A549 (cell line): ENCODE measurements around the gene ANKS1B. TPM values are rescaled to one million over a fixed set of nuclear protein-coding genes. Genes with fewer than 3 reads are reported as not detected.

Experiments used
- ATAC-seq, 2 experiments: fragments of 200-7000 bp in 1 of 2; fragments of >200 bp in 1 of 2; cut with Nextera tagmentation in 1 of 2; cut with Tn5 transposase in 1 of 2; 3 replicates each; pipeline versions ENCODE4 v1.8.0 to v1.9.1; 2018 to 2020; ENCODE audit warnings: mild to moderate bottlenecking in 1 of 2, moderate library complexity in 1 of 2
- CTCF ChIA-PET: fragments of 300-600 bp; sonication (Branson Sonifier 250); formaldehyde crosslinking; extraction: SDS; loops from one replicate; lab custom pipeline; 2021; ENCODE audit warnings: antibody characterized with exemption, inconsistent platforms; lab: Yijun Ruan, JAX
- POLR2A ChIA-PET: fragments of 350-600 bp; formaldehyde crosslinking; extraction: SDS; loops from one replicate; lab custom pipeline; 2021; ENCODE audit warnings: antibody characterized with exemption, inconsistent platforms; lab: Yijun Ruan, JAX
- DNase-seq, 2 experiments: peaks; one replicate each; pipeline versions ENCODE4 v3.0.0 to v3.0.0-alpha.2; 2011 to 2016; ENCODE audit warnings: low read depth in 1 of 2, low spot score in 1 of 2
- FAIRE-seq: peaks from 2 replicates; lab custom pipeline; 2011; peaks lifted over from hg19 to GRCh38; lab: Jason Lieb, UNC
- H3K27ac ChIP-seq, 2 experiments: fragments of >200 bp; sonication (Bioruptor Twin); formaldehyde crosslinking; 3 replicates each; pipeline ENCODE4 v1.5.1; 2016 to 2017
- H3K4me1 ChIP-seq: fragments of >200 bp; sonication (Bioruptor Twin); formaldehyde crosslinking; 3 replicates; pipeline ENCODE4 v1.6.1; 2016
- H3K4me2 ChIP-seq: fragments of >200 bp; sonication (Bioruptor Twin); formaldehyde crosslinking; 3 replicates; pipeline ENCODE4 v1.6.1; 2016
- H3K4me3 ChIP-seq: fragments of >200 bp; sonication (Bioruptor Twin); formaldehyde crosslinking; 3 replicates; pipeline ENCODE4 v1.5.1; 2016
- H3K9me3 ChIP-seq: fragments of >200 bp; sonication (Bioruptor Twin); formaldehyde crosslinking; 3 replicates; pipeline ENCODE4 v1.6.1; 2016
- CBX8 ChIP-seq: fragments of 200-600 bp; sonication (generic); IDR thresholded peaks from 2 replicates; pipeline ENCODE4 v1.6.1; 2016
- CEBPB ChIP-seq, 2 experiments: fragments of >200 bp in 1 of 2; sonication (Bioruptor Twin) in 1 of 2; formaldehyde crosslinking in 1 of 2; IDR thresholded peaks; 2 replicates each; pipeline ENCODE4 v1.6.1; 2012 to 2016
- EHMT2 ChIP-seq: fragments of 200-600 bp; sonication (generic); IDR thresholded peaks from 2 replicates; pipeline ENCODE4 v1.6.1; 2016; ENCODE audit warnings: antibody characterized with exemption, low read depth, mild to moderate bottlenecking, moderate library complexity
- ELK1 ChIP-seq: fragments of 150-350 bp; IDR thresholded peaks from 2 replicates; pipeline ENCODE4 v1.6.1; 2014; ENCODE audit warnings: low read depth, mild to moderate bottlenecking, low read length
- ESRRA ChIP-seq: fragments of 150-350 bp; IDR thresholded peaks from 2 replicates; pipeline ENCODE4 v1.6.1; 2014; ENCODE audit warnings: mild to moderate bottlenecking, low read length, borderline replicate concordance
- FOSB ChIP-seq: fragments of 250-450 bp; sonication (Bioruptor Pico); IDR thresholded peaks from 2 replicates; pipeline ENCODE4 v1.5.0; 2020; ENCODE audit warnings: mild to moderate bottlenecking, moderate library complexity
- HEYL ChIP-seq: fragments of 250-450 bp; sonication (Bioruptor Pico); IDR thresholded peaks from 2 replicates; pipeline ENCODE4 v1.8.0; 2021; ENCODE audit warnings: mild to moderate bottlenecking, moderate library complexity
- HOXB13 ChIP-seq: fragments of 250-450 bp; sonication (Bioruptor Pico); IDR thresholded peaks from 2 replicates; pipeline ENCODE4 v1.5.0; 2020; ENCODE audit warnings: low read depth, mild to moderate bottlenecking, moderate library complexity
- JUNB ChIP-seq: fragments of >200 bp; sonication (Bioruptor Twin); formaldehyde crosslinking; IDR thresholded peaks from 2 replicates; pipeline ENCODE4 v1.6.1; 2016
- MAZ ChIP-seq: fragments of 150-350 bp; IDR thresholded peaks from 2 replicates; pipeline ENCODE4 v1.6.1; 2014; ENCODE audit warnings: antibody characterized with exemption, low read depth, low read length, borderline replicate concordance
- MYC ChIP-seq: IDR thresholded peaks from 2 replicates; pipeline ENCODE4 v1.6.1; 2012; ENCODE audit warnings: mild to moderate bottlenecking, inconsistent platforms, low read length, improper control_type of control experiment, borderline replicate concordance
- NFE2L2 ChIP-seq: fragments of 150-350 bp; conservative IDR thresholded peaks from 2 replicates; pipeline ENCODE4 v1.6.1; 2014; ENCODE audit warnings: low read length
- NR3C1 ChIP-seq: fragments of >200 bp; sonication (Bioruptor Twin); formaldehyde crosslinking; IDR thresholded peaks from 3 replicates; pipeline ENCODE4 v1.6.1; 2017
- PHF8 ChIP-seq: fragments of 200-600 bp; sonication (generic); IDR thresholded peaks from 2 replicates; pipeline ENCODE4 v1.6.1; 2016; ENCODE audit warnings: low read depth, mild to moderate bottlenecking, antibody characterized with exemption, moderate library complexity, borderline replicate concordance
- POLR2A ChIP-seq: IDR thresholded peaks from 2 replicates; pipeline ENCODE4 v1.6.1; 2012; ENCODE audit warnings: mild to moderate bottlenecking, low read length
- POLR2AphosphoS2 ChIP-seq: conservative IDR thresholded peaks from 2 replicates; pipeline ENCODE4 v1.6.1; 2012; ENCODE audit warnings: low read length, improper control_type of control experiment, inconsistent platforms
- RARB ChIP-seq: fragments of 250-450 bp; sonication (Bioruptor Pico); IDR thresholded peaks from 2 replicates; pipeline ENCODE4 v1.8.0; 2021; ENCODE audit warnings: mild to moderate bottlenecking, moderate library complexity
- RCOR1 ChIP-seq: fragments of 150-350 bp; IDR thresholded peaks from 2 replicates; pipeline ENCODE4 v1.6.1; 2014; ENCODE audit warnings: antibody characterized with exemption, low read length, low read depth
- REST ChIP-seq: fragments of 200-600 bp; sonication (generic); IDR thresholded peaks from 2 replicates; pipeline ENCODE4 v1.6.1; 2016; ENCODE audit warnings: antibody characterized with exemption, mild to moderate bottlenecking, moderate library complexity
- RFX5 ChIP-seq: fragments of 450-650 bp; IDR thresholded peaks from 2 replicates; pipeline ENCODE4 v1.7.1; 2014; ENCODE audit warnings: antibody characterized with exemption, mild to moderate bottlenecking, moderate library complexity
- SMC3 ChIP-seq: fragments of >200 bp; sonication (Bioruptor Twin); formaldehyde crosslinking; IDR thresholded peaks from 3 replicates; pipeline ENCODE4 v1.6.1; 2018; ENCODE audit warnings: inconsistent platforms
- SREBF2 ChIP-seq: fragments of 450-650 bp; IDR thresholded peaks from 2 replicates; pipeline ENCODE4 v1.6.1; 2014; ENCODE audit warnings: mild to moderate bottlenecking, moderate library complexity
- ZC3H11A ChIP-seq: fragments of 450-650 bp; IDR thresholded peaks from 2 replicates; pipeline ENCODE4 v1.6.1; 2014; ENCODE audit warnings: antibody characterized with exemption, mild to moderate bottlenecking
- ZNF302 ChIP-seq: fragments of 250-450 bp; sonication (Bioruptor Pico); IDR thresholded peaks from 2 replicates; pipeline ENCODE4 v1.9.0; 2021; ENCODE audit warnings: inconsistent platforms, mild to moderate bottlenecking, moderate library complexity
- WGBS: methylation state at CpG from one replicate; pipeline ENCODE4 v1.1.6; 2017; ENCODE audit errors: missing lambda C conversion rate; 5-methylcytosine and 5-hydroxymethylcytosine counted together
- polyA plus RNA-seq, 4 experiments: library from polyadenylated mRNA; depleted of rRNA in 3 of 4; stranded (reverse); fragments of >200 nt; fragmentation: RNase III in 1 of 4; extraction: RNeasy Plus Mini Kit Qiagen cat#74134 plus additional on column Dnase treatment in 1 of 4; gene quantifications; 2 replicates in 3 of 4; 3 replicates in 1 of 4; pipeline ENCODE4 v1.2.3, GENCODE V29; 2011 to 2017
- TF ChIP-seq, protein P1 (sequence below): IDR thresholded peaks from 2 replicates; pipeline ENCODE4 v1.6.1; 2012
- TF ChIP-seq, protein P2 (sequence below): fragments of >200 bp; sonication (Bioruptor Twin); formaldehyde crosslinking; IDR thresholded peaks from 2 replicates; pipeline ENCODE4 v1.6.1; 2016
- TF ChIP-seq, protein P3 (sequence below): fragments of >200 bp; sonication (Bioruptor Twin); formaldehyde crosslinking; IDR thresholded peaks from 3 replicates; pipeline ENCODE4 v1.5.1; 2016

ANKS1B gene
- polyA plus RNA-seq, 2 of the 4 experiments (the other 2 are of a cell fraction): 1.5 to 2.2 TPM

GRCh38 chr12:98868538-98868937, 1116.2 kb downstream of the ANKS1B start:
- CTCF ChIA-PET: interaction anchor here (1.4 to 2.0 kb wide), 2 partner anchors 131 to 169 kb away, joined by 5 read pairs; no protein-coding TSS in a partner anchor
- Histone ChIP-seq H3K9me3 (no peaks in the 10 kb centered on the region), H3K4me3 (no peak overlapping the region), H3K27ac (no peak overlapping the region), H3K4me1 (no peaks in the 10 kb centered on the region), H3K4me2 (no peak overlapping the region)
- no peak for ATAC-seq
- DNase-seq: no peak
- POLR2A ChIA-PET: no interaction called here
- TF ChIP-seq ZC3H11A (no peak), POLR2AphosphoS2 (no peak), CEBPB (IDR thresholded peaks at IDR 0.05) (no peak), RCOR1 (no peak), ESRRA (no peak), PHF8 (no peak), MAZ (no peak), RARB (CRISPR knock-in tag) (no peak), RFX5 (no peak), ZNF302 (CRISPR knock-in tag) (no peak)
- TF ChIP-seq, protein P1, sequence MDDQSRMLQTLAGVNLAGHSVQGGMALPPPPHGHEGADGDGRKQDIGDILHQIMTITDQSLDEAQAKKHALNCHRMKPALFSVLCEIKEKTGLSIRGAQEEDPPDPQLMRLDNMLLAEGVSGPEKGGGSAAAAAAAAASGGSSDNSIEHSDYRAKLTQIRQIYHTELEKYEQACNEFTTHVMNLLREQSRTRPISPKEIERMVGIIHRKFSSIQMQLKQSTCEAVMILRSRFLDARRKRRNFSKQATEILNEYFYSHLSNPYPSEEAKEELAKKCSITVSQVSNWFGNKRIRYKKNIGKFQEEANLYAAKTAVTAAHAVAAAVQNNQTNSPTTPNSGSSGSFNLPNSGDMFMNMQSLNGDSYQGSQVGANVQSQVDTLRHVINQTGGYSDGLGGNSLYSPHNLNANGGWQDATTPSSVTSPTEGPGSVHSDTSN: no peak
- 13% methylated on average over 4 of the region's 4 CpGs for WGBS
- no peak for FAIRE-seq

DNA sequence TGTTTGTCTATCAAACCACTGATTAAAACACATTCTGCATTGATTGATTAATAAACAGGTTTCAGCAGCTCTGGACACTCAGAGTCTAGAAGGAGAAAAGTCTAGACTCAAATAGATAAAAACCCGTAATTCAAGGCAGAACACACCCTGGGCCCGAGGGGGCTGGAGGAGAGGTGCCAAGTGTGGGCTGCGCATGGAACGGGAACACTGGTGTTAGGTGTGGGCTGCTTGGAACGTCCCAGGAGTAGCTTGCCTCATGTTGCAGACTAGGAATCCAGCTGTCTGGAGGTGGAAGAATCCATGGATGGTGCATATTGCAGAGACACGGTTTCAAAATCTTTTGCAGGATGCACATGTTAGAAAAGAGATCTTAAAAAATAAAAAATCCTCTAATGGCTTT, 1116.7 kb downstream of the ANKS1B start:
- Histone ChIP-seq H3K4me2 (no peak overlapping the region), H3K9me3 (no peaks in the 10 kb centered on the region), H3K27ac (no peak overlapping the region), H3K4me3 (no peak overlapping the region), H3K4me1 (no peaks in the 10 kb centered on the region)
- POLR2A ChIA-PET: interaction anchor here (0.6 kb wide), 1 partner anchor 28 kb away, joined by 3 read pairs; no protein-coding TSS in a partner anchor
- FAIRE-seq: no peak
- WGBS: 42% methylated on average over 6 of the region's 6 CpGs
- no peak for DNase-seq
- TF ChIP-seq HEYL (CRISPR knock-in tag): no peak
- no peak for TF ChIP-seq RARB (CRISPR knock-in tag)
- no peak for TF ChIP-seq NFE2L2
- no peak for TF ChIP-seq RFX5
- no peak for TF ChIP-seq NR3C1
- TF ChIP-seq JUNB: no peak
- TF ChIP-seq, protein P2, sequence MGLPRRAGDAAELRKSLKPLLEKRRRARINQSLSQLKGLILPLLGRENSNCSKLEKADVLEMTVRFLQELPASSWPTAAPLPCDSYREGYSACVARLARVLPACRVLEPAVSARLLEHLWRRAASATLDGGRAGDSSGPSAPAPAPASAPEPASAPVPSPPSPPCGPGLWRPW: no peak
- TF ChIP-seq SREBF2: no peak
- no peak for TF ChIP-seq POLR2A
- no peak for TF ChIP-seq ELK1
- no peak for TF ChIP-seq HOXB13 (CRISPR knock-in tag)
- TF ChIP-seq FOSB (CRISPR knock-in tag): no peak
- TF ChIP-seq, protein P3, sequence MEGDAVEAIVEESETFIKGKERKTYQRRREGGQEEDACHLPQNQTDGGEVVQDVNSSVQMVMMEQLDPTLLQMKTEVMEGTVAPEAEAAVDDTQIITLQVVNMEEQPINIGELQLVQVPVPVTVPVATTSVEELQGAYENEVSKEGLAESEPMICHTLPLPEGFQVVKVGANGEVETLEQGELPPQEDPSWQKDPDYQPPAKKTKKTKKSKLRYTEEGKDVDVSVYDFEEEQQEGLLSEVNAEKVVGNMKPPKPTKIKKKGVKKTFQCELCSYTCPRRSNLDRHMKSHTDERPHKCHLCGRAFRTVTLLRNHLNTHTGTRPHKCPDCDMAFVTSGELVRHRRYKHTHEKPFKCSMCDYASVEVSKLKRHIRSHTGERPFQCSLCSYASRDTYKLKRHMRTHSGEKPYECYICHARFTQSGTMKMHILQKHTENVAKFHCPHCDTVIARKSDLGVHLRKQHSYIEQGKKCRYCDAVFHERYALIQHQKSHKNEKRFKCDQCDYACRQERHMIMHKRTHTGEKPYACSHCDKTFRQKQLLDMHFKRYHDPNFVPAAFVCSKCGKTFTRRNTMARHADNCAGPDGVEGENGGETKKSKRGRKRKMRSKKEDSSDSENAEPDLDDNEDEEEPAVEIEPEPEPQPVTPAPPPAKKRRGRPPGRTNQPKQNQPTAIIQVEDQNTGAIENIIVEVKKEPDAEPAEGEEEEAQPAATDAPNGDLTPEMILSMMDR: no peak
- no peak for TF ChIP-seq POLR2AphosphoS2
- TF ChIP-seq MYC: no peak
- TF ChIP-seq ZNF302 (CRISPR knock-in tag): no peak
- no peak for TF ChIP-seq EHMT2
- TF ChIP-seq CBX8: no peak
- TF ChIP-seq REST: no peak
- no peak for TF ChIP-seq SMC3
- TF ChIP-seq, all 56 proteins: peak for 0
- CTCF ChIA-PET: interaction anchor here (1.4 to 2.0 kb wide), 2 partner anchors 131 to 169 kb away, joined by 5 read pairs; no protein-coding TSS in a partner anchor
- ATAC-seq: no peak
